PFSK-1 (cell line): ENCODE results near the gene SCN8A.

Source experiments
- FOXP2 ChIP-seq: optimal IDR thresholded peaks from 2 replicates; pipeline ENCODE3; 2011; ENCODE audit warnings: borderline replicate concordance, control low read depth, inconsistent platforms; ENCODE audit not compliant: insufficient read depth; ENCODE audit errors: extremely low read length, extremely low read depth
- POLR2AphosphoS5 ChIP-seq: IDR thresholded peaks from 2 replicates; pipeline ENCODE4 v1.6.1; 2012; ENCODE audit warnings: low read depth, mild to moderate bottlenecking, control low read depth, low read length, moderate library complexity
- SIN3A ChIP-seq: IDR thresholded peaks from 2 replicates; pipeline ENCODE4 v1.6.1; 2012; ENCODE audit warnings: mild to moderate bottlenecking, low read length, moderate library complexity, borderline replicate concordance; ENCODE audit not compliant: insufficient read depth
- TAF1 ChIP-seq: IDR thresholded peaks from 2 replicates; pipeline ENCODE4 v1.6.1; 2012; ENCODE audit warnings: low read length, control low read depth, borderline replicate concordance; ENCODE audit not compliant: insufficient read depth
- TF ChIP-seq, protein P1 (sequence below), 2 experiments: IDR thresholded peaks; 2 replicates each; pipeline versions ENCODE4 v1.6.1 to v1.8.0; 2011 to 2012; ENCODE audit warnings: low read depth in 2 of 2, low read length in 2 of 2, control low read depth in 1 of 2, inconsistent platforms in 1 of 2, mild to moderate bottlenecking in 1 of 2, moderate library complexity in 1 of 2; ENCODE audit not compliant: insufficient read depth in 1 of 2

DNA sequence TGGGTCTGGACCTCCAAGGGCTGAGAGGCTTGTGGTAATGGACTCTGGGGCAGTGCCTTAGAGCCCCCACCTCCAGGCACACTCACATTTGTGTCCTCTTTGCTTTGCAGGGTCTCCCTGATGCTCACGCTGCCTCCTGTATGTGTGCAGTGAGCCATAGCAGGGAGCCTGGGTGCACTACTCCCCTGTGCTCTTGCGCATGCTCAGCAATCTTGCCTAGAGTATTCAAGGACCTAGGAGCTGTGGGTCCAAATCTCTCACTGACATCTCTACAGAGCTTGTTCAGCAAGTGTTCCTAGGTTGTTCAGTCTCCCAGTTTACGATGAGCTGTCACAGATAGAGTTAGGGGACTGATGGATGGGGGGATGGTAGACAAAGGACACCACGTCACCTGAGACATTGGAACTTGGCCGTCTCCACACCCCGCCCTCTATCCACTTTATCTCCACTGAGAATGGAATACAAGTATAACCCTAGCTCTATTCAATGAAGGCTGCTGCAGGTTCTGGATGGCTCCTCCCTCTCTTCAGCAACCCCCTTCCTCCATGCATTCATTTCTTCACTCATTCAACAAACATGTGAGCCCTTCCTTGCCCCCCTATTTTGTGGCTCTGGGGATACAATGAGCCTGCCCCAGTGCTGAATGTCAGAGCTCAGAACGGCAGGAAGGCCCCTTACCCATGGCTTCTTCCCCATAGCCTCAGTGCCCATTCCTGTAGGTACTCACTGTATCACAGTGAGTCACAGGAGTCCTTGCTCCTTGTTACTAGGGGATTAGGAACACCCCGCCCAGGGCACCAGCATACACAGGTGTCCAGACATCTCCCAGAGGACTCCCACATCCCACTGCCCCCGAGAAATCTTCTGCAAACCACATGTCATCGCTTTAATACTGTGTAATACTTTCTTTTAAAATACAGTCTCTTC is 226.3 kb downstream of the SCN8A start:
- TF ChIP-seq POLR2AphosphoS5 = no peak
- TF ChIP-seq, protein P1, sequence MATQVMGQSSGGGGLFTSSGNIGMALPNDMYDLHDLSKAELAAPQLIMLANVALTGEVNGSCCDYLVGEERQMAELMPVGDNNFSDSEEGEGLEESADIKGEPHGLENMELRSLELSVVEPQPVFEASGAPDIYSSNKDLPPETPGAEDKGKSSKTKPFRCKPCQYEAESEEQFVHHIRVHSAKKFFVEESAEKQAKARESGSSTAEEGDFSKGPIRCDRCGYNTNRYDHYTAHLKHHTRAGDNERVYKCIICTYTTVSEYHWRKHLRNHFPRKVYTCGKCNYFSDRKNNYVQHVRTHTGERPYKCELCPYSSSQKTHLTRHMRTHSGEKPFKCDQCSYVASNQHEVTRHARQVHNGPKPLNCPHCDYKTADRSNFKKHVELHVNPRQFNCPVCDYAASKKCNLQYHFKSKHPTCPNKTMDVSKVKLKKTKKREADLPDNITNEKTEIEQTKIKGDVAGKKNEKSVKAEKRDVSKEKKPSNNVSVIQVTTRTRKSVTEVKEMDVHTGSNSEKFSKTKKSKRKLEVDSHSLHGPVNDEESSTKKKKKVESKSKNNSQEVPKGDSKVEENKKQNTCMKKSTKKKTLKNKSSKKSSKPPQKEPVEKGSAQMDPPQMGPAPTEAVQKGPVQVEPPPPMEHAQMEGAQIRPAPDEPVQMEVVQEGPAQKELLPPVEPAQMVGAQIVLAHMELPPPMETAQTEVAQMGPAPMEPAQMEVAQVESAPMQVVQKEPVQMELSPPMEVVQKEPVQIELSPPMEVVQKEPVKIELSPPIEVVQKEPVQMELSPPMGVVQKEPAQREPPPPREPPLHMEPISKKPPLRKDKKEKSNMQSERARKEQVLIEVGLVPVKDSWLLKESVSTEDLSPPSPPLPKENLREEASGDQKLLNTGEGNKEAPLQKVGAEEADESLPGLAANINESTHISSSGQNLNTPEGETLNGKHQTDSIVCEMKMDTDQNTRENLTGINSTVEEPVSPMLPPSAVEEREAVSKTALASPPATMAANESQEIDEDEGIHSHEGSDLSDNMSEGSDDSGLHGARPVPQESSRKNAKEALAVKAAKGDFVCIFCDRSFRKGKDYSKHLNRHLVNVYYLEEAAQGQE (IDR thresholded peaks at IDR 0.05; ENCODE audit: insufficient read depth in 1 of 2, low read depth in 2 of 2, low read length in 2 of 2) = no peak
- TF ChIP-seq FOXP2 = no peak
- TF ChIP-seq SIN3A = no peak
- TF ChIP-seq TAF1 = no peak
